HUES64 (cell line): ENCODE measurements around the gene OBI1.

Source experiments
- H3K27ac ChIP-seq: 2 replicates; pipeline ENCODE4 v1.7.0; 2013; ENCODE audit warnings: low read depth, low read length, inconsistent platforms
- H3K27me3 ChIP-seq: 2 replicates; pipeline ENCODE4 v1.6.1; 2013; ENCODE audit warnings: mild to moderate bottlenecking, low read length; ENCODE audit not compliant: insufficient read depth
- H3K36me3 ChIP-seq: 2 replicates; pipeline ENCODE4 v1.6.1; 2013; ENCODE audit warnings: mild to moderate bottlenecking, low read length; ENCODE audit not compliant: insufficient read depth
- H3K4me1 ChIP-seq: 2 replicates; pipeline ENCODE4 v1.6.1; 2013; ENCODE audit warnings: mild to moderate bottlenecking, low read length, moderate library complexity; ENCODE audit not compliant: insufficient read depth
- H3K4me3 ChIP-seq: 2 replicates; pipeline ENCODE4 v1.5.1; 2013; ENCODE audit warnings: mild to moderate bottlenecking, low read length, moderate library complexity
- H3K9ac ChIP-seq: 2 replicates; pipeline ENCODE4 v1.6.1; 2013; ENCODE audit warnings: mild to moderate bottlenecking, low read depth, low read length
- H3K9me3 ChIP-seq: 2 replicates; pipeline ENCODE4 v1.6.1; 2013; ENCODE audit warnings: low read depth, low read length; ENCODE audit not compliant: insufficient read depth
- WGBS: fragments of 150-250, 120-280 bp; methylation state at CpG from one replicate; pipeline ENCODE4 v1.1.7; 2013; ENCODE audit warnings: missing lambda C conversion rate; 5-methylcytosine and 5-hydroxymethylcytosine counted together

OBI1 gene

DNA sequence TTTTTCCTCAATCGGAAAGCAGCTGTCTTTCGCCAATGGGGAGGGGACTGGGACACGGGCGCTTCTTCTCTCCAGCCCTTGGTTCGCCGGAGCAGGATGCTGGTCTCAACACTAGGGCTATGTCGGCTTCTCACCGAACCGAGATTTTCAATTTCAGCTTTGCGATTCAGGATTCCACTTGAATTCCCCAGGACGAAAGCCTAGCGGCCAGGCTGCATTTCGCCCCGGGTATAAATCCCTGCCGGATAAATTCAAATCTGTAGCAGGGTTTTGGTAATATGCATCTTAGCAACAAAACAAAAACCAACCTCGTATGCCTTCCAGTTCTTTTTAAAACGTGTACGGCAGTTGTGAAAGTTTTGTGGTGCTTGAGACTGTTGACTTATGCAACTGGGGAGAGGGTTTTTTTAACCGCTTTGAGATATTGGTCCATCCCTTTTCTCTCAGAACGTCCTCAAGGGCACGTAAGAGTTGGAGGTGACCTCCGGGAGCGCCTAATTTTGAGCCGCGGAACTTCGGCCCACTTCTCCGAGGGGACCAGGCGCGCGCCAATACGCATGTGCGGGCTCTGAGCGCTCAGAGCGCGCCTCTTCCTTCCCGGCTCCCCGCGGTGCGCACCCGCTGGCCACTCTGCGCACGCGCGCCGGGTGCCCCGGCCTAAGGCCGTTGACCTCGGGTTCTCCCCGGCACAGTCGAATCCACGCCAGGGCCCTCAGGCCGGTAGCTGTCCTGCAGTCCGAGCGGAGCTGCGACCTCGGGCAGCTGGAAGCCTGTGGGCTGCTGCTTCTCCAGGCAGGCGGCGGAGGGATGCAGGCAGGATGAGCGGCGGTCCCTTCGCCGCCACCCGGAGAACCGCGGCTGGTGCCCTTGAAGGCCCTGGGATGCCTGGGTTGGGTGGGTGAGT lies 63.2 kb downstream of the OBI1 start:
- no peaks in the 10 kb centered on the region for H3K36me3 ChIP-seq
- H3K27ac ChIP-seq, result no peak overlapping the region
- WGBS, result under 1% methylated on average over 64 of the region's 65 CpGs
- H3K4me1 ChIP-seq, result peaks cover 29% of the 10 kb centered on the region
- peak overlapping the region; percentile 51 for H3K4me3 ChIP-seq
- H3K9me3 ChIP-seq, result no peaks in the 10 kb centered on the region
- H3K9ac ChIP-seq, result no peak overlapping the region
- peaks cover 100% of the 10 kb centered on the region for H3K27me3 ChIP-seq

GRCh38 chr13:78594456-78594975 lies 64.4 kb downstream of the OBI1 start:
- peaks cover 29% of the 10 kb centered on the region for H3K4me1 ChIP-seq
- no peaks in the 10 kb centered on the region for H3K36me3 ChIP-seq
- H3K4me3 ChIP-seq, result peak overlapping the region; percentile 45
- H3K27me3 ChIP-seq, result peaks cover 100% of the 10 kb centered on the region
- WGBS, result 2% methylated on average over 8 of the region's 8 CpGs
- no peaks in the 10 kb centered on the region for H3K9me3 ChIP-seq
- no peak overlapping the region for H3K27ac ChIP-seq
- no peak overlapping the region for H3K9ac ChIP-seq

GRCh38 chr13:78593652-78594455 lies 65.1 kb downstream of the OBI1 start:
- no peaks in the 10 kb centered on the region for H3K9me3 ChIP-seq
- no peaks in the 10 kb centered on the region for H3K36me3 ChIP-seq
- H3K27me3 ChIP-seq, result peaks cover 100% of the 10 kb centered on the region
- under 1% methylated on average over 29 of the region's 29 CpGs for WGBS
- H3K9ac ChIP-seq, result no peak overlapping the region
- no peak overlapping the region for H3K27ac ChIP-seq
- H3K4me1 ChIP-seq, result peaks cover 29% of the 10 kb centered on the region
- H3K4me3 ChIP-seq, result peak overlapping the region; percentile 45

DNA sequence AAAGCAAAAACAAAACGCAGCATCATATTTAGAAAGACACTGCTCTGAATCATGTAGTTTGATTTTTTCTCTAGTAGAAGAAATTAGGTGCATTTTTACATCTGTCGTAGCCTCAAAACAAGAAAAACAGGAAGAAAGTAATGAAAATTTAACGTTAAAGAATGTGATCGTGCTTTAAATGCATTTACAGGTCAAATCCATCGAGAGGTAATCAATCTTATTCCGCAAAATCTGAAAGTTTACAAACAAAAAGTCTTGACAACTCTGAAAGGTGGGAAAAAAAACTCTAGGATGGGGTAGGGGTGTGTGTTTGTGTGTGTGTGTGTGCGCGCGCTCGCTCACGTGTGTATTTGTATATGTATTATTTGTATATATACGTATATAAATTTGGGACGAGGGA lies 65.8 kb downstream of the OBI1 start:
- Histone ChIP-seq H3K4me3 (no peak overlapping the region), H3K9me3 (no peaks in the 10 kb centered on the region), H3K27me3 (peaks cover 100% of the 10 kb centered on the region), H3K4me1 (peaks cover 29% of the 10 kb centered on the region), H3K9ac (no peak overlapping the region), H3K27ac (no peak overlapping the region), H3K36me3 (no peaks in the 10 kb centered on the region)
- WGBS, result 27% methylated on average over 6 of the region's 13 CpGs

DNA sequence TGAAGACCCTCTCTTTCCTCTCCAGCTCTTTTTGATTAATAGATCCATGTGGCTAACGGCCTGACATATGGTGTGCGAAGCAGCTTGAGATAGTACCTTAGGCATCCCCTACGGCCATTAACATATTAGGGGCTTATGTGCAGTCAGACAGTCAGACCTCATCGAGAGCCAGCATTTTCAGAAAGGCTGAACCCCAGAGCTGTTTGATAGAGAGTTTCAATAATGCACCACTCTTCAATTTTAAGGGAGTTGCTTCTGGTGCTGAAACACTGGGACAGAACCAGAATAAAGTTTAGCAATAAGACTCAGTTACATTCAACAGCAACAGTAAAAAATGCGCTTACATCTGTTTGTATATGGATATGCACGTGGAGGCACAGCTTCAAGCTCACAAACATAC lies 66.4 kb downstream of the OBI1 start:
- no peaks in the 10 kb centered on the region for H3K36me3 ChIP-seq
- no peak overlapping the region for H3K4me3 ChIP-seq
- 21% methylated on average over 4 of the region's 6 CpGs for WGBS
- no peak overlapping the region for H3K27ac ChIP-seq
- H3K27me3 ChIP-seq, result peaks cover 100% of the 10 kb centered on the region
- H3K9me3 ChIP-seq, result no peaks in the 10 kb centered on the region
- peaks cover 28% of the 10 kb centered on the region for H3K4me1 ChIP-seq
- no peak overlapping the region for H3K9ac ChIP-seq

GRCh38 chr13:78589206-78589605 lies 69.7 kb downstream of the OBI1 start:
- WGBS, result 2% methylated on average over 7 of the region's 7 CpGs
- H3K9me3 ChIP-seq, result no peaks in the 10 kb centered on the region
- peaks cover 97% of the 10 kb centered on the region for H3K27me3 ChIP-seq
- H3K4me1 ChIP-seq, result peaks cover 8% of the 10 kb centered on the region
- H3K9ac ChIP-seq, result no peak overlapping the region
- H3K36me3 ChIP-seq, result no peaks in the 10 kb centered on the region
- no peak overlapping the region for H3K4me3 ChIP-seq
- H3K27ac ChIP-seq, result no peak overlapping the region

DNA sequence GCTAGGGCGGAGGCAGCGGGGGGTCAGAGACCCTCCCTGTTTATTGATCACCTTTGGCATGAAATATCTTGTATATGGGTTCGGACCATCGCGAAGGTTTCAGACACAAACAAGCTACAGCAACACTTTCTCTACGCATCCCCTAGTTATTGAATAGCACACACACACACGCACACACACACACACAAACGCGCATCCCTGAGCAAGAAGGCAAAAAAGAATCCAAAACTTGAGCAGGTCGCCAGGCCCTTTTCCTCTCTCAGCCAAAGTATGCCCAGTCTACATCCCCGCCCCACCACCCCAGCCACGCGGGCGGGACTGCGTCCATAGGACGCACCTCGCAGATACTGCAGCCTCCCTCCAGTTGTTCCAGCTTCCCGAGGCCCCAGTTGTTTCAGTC lies 71.6 kb downstream of the OBI1 start:
- WGBS, result 25% methylated on average over 18 of the region's 18 CpGs
- Histone ChIP-seq H3K9me3 (no peaks in the 10 kb centered on the region), H3K9ac (no peak overlapping the region), H3K4me3 (peak overlapping the region; percentile 30; the same call in 1 of the 2 replicates), H3K27me3 (peaks cover 81% of the 10 kb centered on the region), H3K4me1 (no peaks in the 10 kb centered on the region), H3K36me3 (no peaks in the 10 kb centered on the region), H3K27ac (no peak overlapping the region)

- Histone ChIP-seq H3K27me3 (peaks cover 75% of the 10 kb centered on the region), H3K9ac (no peak overlapping the region), H3K4me1 (no peaks in the 10 kb centered on the region), H3K27ac (no peak overlapping the region), H3K36me3 (no peaks in the 10 kb centered on the region), H3K4me3 (peak overlapping the region; percentile 30; the same call in 1 of the 2 replicates), H3K9me3 (no peaks in the 10 kb centered on the region)
- WGBS, result 2% methylated on average over 19 of the region's 21 CpGs
Observed at GRCh38 chr13:78586706-78587105, 72.2 kb downstream of the OBI1 start.

GRCh38 chr13:78576261-78576660 lies 82.7 kb downstream of the OBI1 start:
- H3K9ac ChIP-seq, result no peak overlapping the region
- no peaks in the 10 kb centered on the region for H3K27me3 ChIP-seq
- H3K4me3 ChIP-seq, result no peak overlapping the region
- H3K36me3 ChIP-seq, result no peaks in the 10 kb centered on the region
- H3K27ac ChIP-seq, result no peak overlapping the region
- H3K4me1 ChIP-seq, result no peaks in the 10 kb centered on the region
- no peaks in the 10 kb centered on the region for H3K9me3 ChIP-seq
- WGBS, result 91% methylated on average over 3 of the region's 4 CpGs

GRCh38 chr13:78572459-78572858 lies 86.5 kb downstream of the OBI1 start:
- H3K36me3 ChIP-seq, result no peaks in the 10 kb centered on the region
- H3K4me3 ChIP-seq, result no peak overlapping the region
- 87% methylated on average over 4 of the region's 5 CpGs for WGBS
- H3K9ac ChIP-seq, result no peak overlapping the region
- no peaks in the 10 kb centered on the region for H3K4me1 ChIP-seq
- H3K27me3 ChIP-seq, result no peaks in the 10 kb centered on the region
- no peak overlapping the region for H3K27ac ChIP-seq
- no peaks in the 10 kb centered on the region for H3K9me3 ChIP-seq

GRCh38 chr13:78569029-78569428 lies 89.9 kb downstream of the OBI1 start:
- no peak overlapping the region for H3K27ac ChIP-seq
- WGBS, result no CpG with 5 or more reads among the region's 1 CpG
- no peak overlapping the region for H3K9ac ChIP-seq
- no peaks in the 10 kb centered on the region for H3K36me3 ChIP-seq
- no peaks in the 10 kb centered on the region for H3K9me3 ChIP-seq
- H3K27me3 ChIP-seq, result no peaks in the 10 kb centered on the region
- no peaks in the 10 kb centered on the region for H3K4me1 ChIP-seq
- H3K4me3 ChIP-seq, result no peak overlapping the region
